Transverse colon (tissue), 4 donors: ENCODE measurements around the gene ATP1A2.

Experiments
- CTCF ChIP-seq, 5 experiments: fragments of 200-600 bp in 3 of 5; fragments of 450-650 bp in 2 of 5; sonication (generic) in 3 of 5; IDR thresholded peaks; 1 replicate in 2 of 5; 2 replicates in 3 of 5; pipeline ENCODE4 v1.5.1; 2016 to 2017; ENCODE audit warnings: antibody characterized with exemption in 5 of 5, inconsistent platforms in 3 of 5, mild to moderate bottlenecking in 2 of 5, moderate library complexity in 1 of 5
- EP300 ChIP-seq: sonication (generic); formaldehyde crosslinking; IDR thresholded peaks from one replicate; pipeline ENCODE4 v1.6.1; 2017; ENCODE audit warnings: antibody characterized with exemption, low read depth
- POLR2A ChIP-seq: fragments of 450-650 bp; IDR thresholded peaks from one replicate; pipeline ENCODE4 v1.6.1; 2016; ENCODE audit warnings: antibody characterized with exemption, mild to moderate bottlenecking, moderate library complexity
- POLR2AphosphoS5 ChIP-seq, 3 donors: sonication (generic); formaldehyde crosslinking; IDR thresholded peaks; one replicate each; pipeline ENCODE4 v1.6.1; 2016; ENCODE audit warnings: antibody characterized with exemption in 3 of 3

- TF ChIP-seq POLR2A = no peak
- TF ChIP-seq CTCF (IDR thresholded peaks at IDR 0.05) = no peak
- TF ChIP-seq POLR2AphosphoS5 (IDR thresholded peaks at IDR 0.05) = no peak
- TF ChIP-seq EP300 = no peak
Measured at GRCh38 chr1:160130939-160131338, 15.4 kb downstream of the ATP1A2 start.
